Suprapubic skin (tissue), 4 donors: ENCODE results near the gene KCNAB2. TPM values are rescaled to one million over a fixed set of nuclear protein-coding genes. Genes with fewer than 3 reads are reported as not detected.

Experiments
- DNase-seq, 2 donors: peaks; one replicate each; pipeline ENCODE4 v3.0.0-alpha.2; 2019; ENCODE audit warnings: low spot score in 2 of 2
- H3K27ac ChIP-seq: fragments of 200-600 bp; sonication (generic); one replicate; pipeline ENCODE4 v1.5.1; 2019
- H3K27me3 ChIP-seq: fragments of 200-600 bp; sonication (generic); one replicate; pipeline ENCODE4 v1.5.1; 2019
- H3K36me3 ChIP-seq: fragments of 200-600 bp; sonication (generic); one replicate; pipeline ENCODE4 v1.5.1; 2019
- H3K4me1 ChIP-seq: fragments of 200-600 bp; sonication (generic); one replicate; pipeline ENCODE4 v1.5.1; 2019
- H3K4me3 ChIP-seq: fragments of 200-600 bp; sonication (generic); one replicate; pipeline ENCODE4 v1.5.1; 2019; ENCODE audit warnings: mild to moderate bottlenecking
- H3K9me3 ChIP-seq: fragments of 200-600 bp; sonication (generic); one replicate; pipeline ENCODE4 v1.5.1; 2019
- CTCF ChIP-seq, 2 donors: fragments of 200-600 bp in 1 of 2; fragments of 450-650 bp in 1 of 2; sonication (generic) in 1 of 2; IDR thresholded peaks; one replicate each; pipeline ENCODE4 v1.5.1; 2016 to 2019; ENCODE audit warnings: antibody characterized with exemption in 2 of 2, mild to moderate bottlenecking in 1 of 2, moderate library complexity in 1 of 2
- EP300 ChIP-seq: sonication (generic); formaldehyde crosslinking; IDR thresholded peaks from one replicate; pipeline ENCODE4 v1.6.1; 2017; ENCODE audit warnings: antibody characterized with exemption
- POLR2A ChIP-seq, 2 donors: fragments of 450-650 bp; IDR thresholded peaks; one replicate each; pipeline ENCODE4 v1.6.1; 2017; ENCODE audit warnings: antibody characterized with exemption in 2 of 2, mild to moderate bottlenecking in 2 of 2, moderate library complexity in 2 of 2
- POLR2AphosphoS5 ChIP-seq, 3 donors: sonication (generic); formaldehyde crosslinking; IDR thresholded peaks; one replicate each; pipeline ENCODE4 v1.6.1; 2017; ENCODE audit warnings: antibody characterized with exemption in 3 of 3
- WGBS: methylation state at CpG from one replicate; pipeline ENCODE4 v1.1.5; 2018; 5-methylcytosine and 5-hydroxymethylcytosine counted together
- total RNA-seq, 4 donors: library from RNA; depleted of rRNA; stranded (reverse); fragments of >200 nt; gene quantifications; one replicate each; pipeline ENCODE4 v1.1.0, GENCODE V29; 2016

KCNAB2 gene
- total RNA-seq, 4 donors from 2014 or later = 13.3 to 17.5 (median 16.2) TPM

GRCh38 chr1:6097117-6097595, 51.5 kb downstream of the KCNAB2 start:
- Histone ChIP-seq H3K27ac (no peak overlapping the region), H3K4me1 (no peaks in the 10 kb centered on the region), H3K9me3 (no peaks in the 10 kb centered on the region), H3K4me3 (no peak overlapping the region), H3K27me3 (peaks cover 12% of the 10 kb centered on the region), H3K36me3 (no peaks in the 10 kb centered on the region)
- TF ChIP-seq CTCF (IDR thresholded peaks at IDR 0.05) = no peak
- no peak for TF ChIP-seq POLR2A (IDR thresholded peaks at IDR 0.05)
- no peak for TF ChIP-seq EP300
- DNase-seq = no peak
- over 99% methylated on average over 11 of the region's 15 CpGs for WGBS

GRCh38 chr1:6097824-6098223, 52.1 kb downstream of the KCNAB2 start:
- no peak overlapping the region for H3K4me3 ChIP-seq
- H3K36me3 ChIP-seq = no peaks in the 10 kb centered on the region
- no peak for DNase-seq
- 66% methylated on average over 17 of the region's 17 CpGs for WGBS
- H3K9me3 ChIP-seq = no peaks in the 10 kb centered on the region
- no peak for TF ChIP-seq CTCF (IDR thresholded peaks at IDR 0.05)
- TF ChIP-seq POLR2A (IDR thresholded peaks at IDR 0.05) = no peak
- TF ChIP-seq POLR2AphosphoS5 (IDR thresholded peaks at IDR 0.05) = no peak
- TF ChIP-seq EP300 = no peak
- H3K27me3 ChIP-seq = peaks cover 19% of the 10 kb centered on the region
- H3K4me1 ChIP-seq = no peaks in the 10 kb centered on the region
- no peak overlapping the region for H3K27ac ChIP-seq

- Histone ChIP-seq H3K4me3 (no peak overlapping the region), H3K27me3 (peaks cover 23% of the 10 kb centered on the region), H3K4me1 (no peaks in the 10 kb centered on the region), H3K27ac (no peak overlapping the region), H3K36me3 (no peaks in the 10 kb centered on the region), H3K9me3 (no peaks in the 10 kb centered on the region)
- DNase-seq = no peak
- WGBS = 81% methylated on average over 23 of the region's 24 CpGs
- peak in 1 of 3 donors; percentile 54 for TF ChIP-seq POLR2AphosphoS5 (IDR thresholded peaks at IDR 0.05)
- no peak for TF ChIP-seq CTCF (IDR thresholded peaks at IDR 0.05)
Measured at GRCh38 chr1:6098303-6099215, 52.9 kb downstream of the KCNAB2 start.

GRCh38 chr1:6099297-6099696, 53.6 kb downstream of the KCNAB2 start:
- Histone ChIP-seq H3K27ac (no peak overlapping the region), H3K9me3 (no peaks in the 10 kb centered on the region), H3K27me3 (peaks cover 27% of the 10 kb centered on the region), H3K4me1 (no peaks in the 10 kb centered on the region), H3K36me3 (no peaks in the 10 kb centered on the region), H3K4me3 (no peak overlapping the region)
- no peak for TF ChIP-seq POLR2AphosphoS5 (IDR thresholded peaks at IDR 0.05)
- TF ChIP-seq CTCF (IDR thresholded peaks at IDR 0.05) = no peak
- no peak for TF ChIP-seq EP300
- no peak for TF ChIP-seq POLR2A (IDR thresholded peaks at IDR 0.05)
- no peak for DNase-seq
- no CpG with 5 or more reads among the region's 15 CpGs for WGBS
